NK-92 (cell line): ENCODE results near the gene SPOUT1.
"Not testable (repeated sequence)": the region's sequence is repeated elsewhere in the genome, so short reads cannot be mapped to it uniquely, and the experiment has no call there.

Experiments used
- DNase-seq: peaks from one replicate; lab custom pipeline; 2025; ENCODE audit not compliant: unreplicated experiment; lab: John Stamatoyannopoulos, UW

Gene SPOUT1

GRCh38 chr9:128829477-128830251 is at the start of gene SPOUT1:
TSS of gene SPOUT1 (minus strand) at chr9:128829794. CDS start at chr9:128829780, 14 bp downstream.
- peak; percentile 49 for DNase-seq

- no peak for DNase-seq
Observed at GRCh38 chr9:128877852-128878251, 48.3 kb upstream of the SPOUT1 start.

- DNase-seq: not testable (repeated sequence)
Observed at GRCh38 chr9:128870941-128871265, 41.3 kb upstream of the SPOUT1 start.

- DNase-seq: no peak
Observed at GRCh38 chr9:128870128-128870940, 40.7 kb upstream of the SPOUT1 start.

GRCh38 chr9:128863647-128864046 is 34.1 kb upstream of the SPOUT1 start:
- DNase-seq: no peak

GRCh38 chr9:128862401-128862851 is 32.8 kb upstream of the SPOUT1 start:
- DNase-seq: no peak

GRCh38 chr9:128861501-128861900 is 31.9 kb upstream of the SPOUT1 start:
- no peak for DNase-seq

GRCh38 chr9:128860937-128861336 is 31.3 kb upstream of the SPOUT1 start:
- DNase-seq: no peak

- DNase-seq: not testable (repeated sequence)
Observed at GRCh38 chr9:128858476-128858875, 28.9 kb upstream of the SPOUT1 start.

- not testable (repeated sequence) for DNase-seq
Observed at GRCh38 chr9:128854454-128854853, 24.9 kb upstream of the SPOUT1 start.

- DNase-seq: not testable (repeated sequence)
Observed at GRCh38 chr9:128852646-128853045, 23.1 kb upstream of the SPOUT1 start.

GRCh38 chr9:128851779-128852600 is 22.4 kb upstream of the SPOUT1 start:
- DNase-seq: not testable (repeated sequence)

- DNase-seq: not testable (repeated sequence)
Observed at GRCh38 chr9:128851024-128851423, 21.4 kb upstream of the SPOUT1 start.

GRCh38 chr9:128847803-128848202 is 18.2 kb upstream of the SPOUT1 start:
- no peak for DNase-seq

- no peak for DNase-seq
Observed at GRCh38 chr9:128846680-128847030, 17.1 kb upstream of the SPOUT1 start.

- DNase-seq: no peak
Observed at GRCh38 chr9:128845186-128845931, 15.8 kb upstream of the SPOUT1 start.

GRCh38 chr9:128843171-128843570 is 13.6 kb upstream of the SPOUT1 start:
- DNase-seq: not testable (repeated sequence)

- no peak for DNase-seq
Observed at GRCh38 chr9:128841694-128842492, 12.3 kb upstream of the SPOUT1 start.

GRCh38 chr9:128840524-128840923 is 10.9 kb upstream of the SPOUT1 start:
- no peak for DNase-seq

GRCh38 chr9:128838338-128838737 is 8.7 kb upstream of the SPOUT1 start:
- DNase-seq: no peak
